Measurements from ENCODE around the gene DCHS1.

DCHS1 gene

GRCh38 chr11:6629892-6630631, 25.5 kb downstream of the DCHS1 start:
- DNase-seq (ENCODE audit: low read depth in 2 of 3, low spot score in 1 of 3) = no peak

DNA sequence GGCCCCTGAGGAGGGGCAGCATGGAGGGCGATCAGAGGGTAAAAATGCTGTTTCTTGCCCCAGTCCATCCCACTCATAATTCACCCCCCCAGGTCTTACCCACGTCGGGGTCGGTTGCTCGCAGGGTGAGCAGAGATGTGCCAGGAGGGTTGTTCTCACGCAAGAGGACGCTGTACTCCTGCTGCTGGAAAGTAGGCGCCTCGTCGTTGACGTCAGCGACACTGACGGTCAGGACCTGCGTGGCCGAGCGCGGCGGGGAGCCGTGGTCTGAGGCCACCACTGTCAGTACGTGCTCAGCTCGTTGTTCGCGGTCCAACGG, 26.1 kb downstream of the DCHS1 start:
- DNase-seq (ENCODE audit: low read depth in 2 of 3, low spot score in 1 of 3) = no peak

DNA sequence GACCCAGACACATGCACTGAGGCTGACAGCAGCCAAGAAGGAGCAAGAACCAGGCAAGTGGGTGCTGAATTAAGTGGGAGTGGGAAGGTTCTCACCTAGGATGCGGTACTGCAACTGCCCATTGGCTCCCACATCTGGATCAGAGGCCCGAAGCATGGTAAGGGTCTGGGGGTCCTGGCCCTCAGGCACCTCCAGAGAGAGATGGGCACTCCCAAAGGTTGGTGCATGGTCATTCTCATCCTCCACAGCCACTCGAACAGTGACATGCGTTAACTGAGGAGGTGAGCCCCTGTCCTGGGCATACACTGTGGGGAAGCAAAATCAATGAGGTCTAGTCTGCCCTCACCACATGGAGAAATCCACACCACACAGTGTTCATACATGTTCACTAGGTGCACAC, 27.1 kb downstream of the DCHS1 start:
- DNase-seq (ENCODE audit: low read depth in 2 of 3, low spot score in 1 of 3) = no peak

DNA sequence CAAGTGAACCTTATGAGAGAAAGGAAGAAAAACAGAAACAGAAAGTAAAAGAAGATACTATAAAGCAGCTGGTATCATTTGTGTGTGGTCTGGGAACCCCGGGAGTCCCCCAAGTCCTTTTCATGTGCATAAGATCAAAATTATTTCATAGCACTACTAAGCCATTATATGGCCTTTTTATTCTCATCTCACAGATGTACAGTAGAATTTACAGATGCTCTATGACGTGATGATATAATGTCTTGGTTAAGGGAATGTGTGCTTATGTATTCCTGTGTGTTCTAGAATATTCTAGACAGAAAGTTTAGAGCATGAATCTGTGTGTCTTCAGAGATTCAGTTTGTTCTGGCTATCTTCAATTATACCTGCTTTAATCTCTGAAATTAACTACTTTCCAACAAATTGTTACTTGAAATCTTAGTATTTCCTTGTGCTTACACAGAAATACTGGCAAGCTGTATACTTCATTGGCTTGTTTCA, 27.8 kb downstream of the DCHS1 start:
- DNase-seq (ENCODE audit: low read depth in 2 of 3, low spot score in 1 of 3) = no peak

DNA sequence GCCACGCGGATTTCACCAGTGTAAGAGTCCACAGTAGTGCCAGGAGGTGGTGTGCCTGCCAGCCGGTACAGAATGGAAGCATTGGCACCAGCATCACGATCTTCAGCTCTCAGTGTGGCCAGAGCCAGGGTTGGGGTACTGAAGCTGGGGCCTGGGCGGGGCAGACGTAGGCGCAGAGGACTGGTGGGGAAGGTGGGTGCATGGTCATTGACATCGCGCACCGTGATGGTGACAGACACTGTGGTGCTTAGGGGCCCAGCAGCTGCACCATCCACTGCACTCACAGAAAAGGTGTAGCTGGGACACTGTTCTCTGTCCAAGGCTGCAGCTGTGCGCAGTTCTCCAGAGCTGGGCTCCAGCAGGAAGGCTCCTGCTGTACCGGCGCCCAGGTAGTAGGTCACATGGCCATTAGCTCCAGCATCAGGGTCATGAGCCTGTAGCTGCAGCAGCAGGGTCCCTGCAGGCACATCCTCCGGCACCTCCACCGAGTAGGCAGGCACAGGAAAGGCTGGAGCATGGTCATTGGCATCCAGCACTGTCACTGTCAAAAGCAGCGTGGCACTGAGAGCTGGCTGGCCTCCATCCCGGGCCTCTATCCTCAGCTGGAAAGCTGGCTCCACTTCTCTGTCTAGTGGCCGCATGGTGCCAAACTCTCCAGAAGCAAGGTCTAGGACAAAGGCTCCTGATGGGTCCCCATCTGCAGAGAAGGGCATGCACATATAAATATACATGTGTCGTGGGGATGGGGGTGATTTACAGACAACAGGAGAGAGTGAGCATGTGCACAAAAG, 28.4 kb downstream of the DCHS1 start:
- no peak for DNase-seq (ENCODE audit: low read depth in 2 of 3, low spot score in 1 of 3)

DNA sequence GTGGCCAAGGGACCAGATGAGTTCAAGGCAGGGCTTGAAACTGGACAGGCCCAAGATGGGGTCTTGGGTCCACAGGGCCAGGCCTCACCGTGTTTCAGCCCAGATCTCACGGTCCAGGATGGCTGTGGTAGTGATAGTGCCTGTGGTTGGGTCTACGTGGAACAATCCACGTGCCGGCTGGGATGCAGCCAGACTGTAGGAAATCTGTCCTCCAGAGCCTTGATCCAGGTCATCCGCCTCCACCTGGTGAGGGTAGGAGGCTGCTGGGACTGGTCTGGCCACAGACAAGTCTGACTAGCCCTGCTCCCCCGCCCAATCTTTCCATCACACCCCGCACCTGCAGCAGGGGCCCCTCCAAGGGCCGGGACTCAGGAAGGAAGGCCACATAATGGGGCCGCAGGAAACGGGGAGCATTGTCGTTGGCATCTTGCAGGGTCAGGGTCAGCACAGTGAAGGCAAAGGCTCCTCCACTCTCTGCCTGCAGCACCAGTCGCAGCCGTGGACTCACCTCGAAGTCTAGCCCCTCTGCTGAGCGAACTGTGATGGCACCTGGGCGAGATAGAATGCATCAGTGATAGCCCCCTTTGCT, 29.7 kb downstream of the DCHS1 start:
- no peak for DNase-seq (ENCODE audit: low read depth in 2 of 3, low spot score in 1 of 3)

DNA sequence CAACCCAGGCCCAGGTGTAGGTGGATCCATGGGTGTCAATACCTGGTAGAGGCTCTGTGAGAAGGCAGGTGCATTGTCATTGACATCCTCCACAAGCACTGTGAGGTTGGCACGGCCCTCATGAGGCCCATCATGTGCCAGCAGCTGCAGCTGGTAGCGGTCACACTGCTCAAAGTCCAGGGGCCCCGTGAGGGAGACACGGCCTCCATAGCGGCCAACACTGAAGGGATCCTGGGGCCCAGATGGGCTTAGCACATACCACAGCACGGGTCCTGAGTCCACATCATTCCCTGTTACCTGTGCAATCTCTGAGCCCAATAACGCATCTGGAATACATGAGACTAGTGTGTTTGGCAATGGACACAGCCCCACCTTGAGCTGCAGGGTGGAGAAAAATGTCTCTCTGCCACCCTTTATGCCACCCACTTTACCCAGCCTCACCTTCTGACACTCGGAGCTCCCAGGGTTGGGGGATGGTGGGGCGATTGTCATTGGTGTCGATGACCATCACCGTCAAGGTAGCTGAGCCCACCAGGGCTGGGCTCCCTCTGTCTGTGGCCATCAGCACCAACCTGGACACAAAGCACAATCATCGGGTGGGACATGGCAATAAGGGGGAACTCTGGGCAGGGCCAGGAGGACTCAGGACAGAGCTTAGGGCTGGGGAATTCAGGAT, 30.3 kb downstream of the DCHS1 start:
- no peak for DNase-seq (ENCODE audit: low read depth in 2 of 3, low spot score in 1 of 3)

DNA sequence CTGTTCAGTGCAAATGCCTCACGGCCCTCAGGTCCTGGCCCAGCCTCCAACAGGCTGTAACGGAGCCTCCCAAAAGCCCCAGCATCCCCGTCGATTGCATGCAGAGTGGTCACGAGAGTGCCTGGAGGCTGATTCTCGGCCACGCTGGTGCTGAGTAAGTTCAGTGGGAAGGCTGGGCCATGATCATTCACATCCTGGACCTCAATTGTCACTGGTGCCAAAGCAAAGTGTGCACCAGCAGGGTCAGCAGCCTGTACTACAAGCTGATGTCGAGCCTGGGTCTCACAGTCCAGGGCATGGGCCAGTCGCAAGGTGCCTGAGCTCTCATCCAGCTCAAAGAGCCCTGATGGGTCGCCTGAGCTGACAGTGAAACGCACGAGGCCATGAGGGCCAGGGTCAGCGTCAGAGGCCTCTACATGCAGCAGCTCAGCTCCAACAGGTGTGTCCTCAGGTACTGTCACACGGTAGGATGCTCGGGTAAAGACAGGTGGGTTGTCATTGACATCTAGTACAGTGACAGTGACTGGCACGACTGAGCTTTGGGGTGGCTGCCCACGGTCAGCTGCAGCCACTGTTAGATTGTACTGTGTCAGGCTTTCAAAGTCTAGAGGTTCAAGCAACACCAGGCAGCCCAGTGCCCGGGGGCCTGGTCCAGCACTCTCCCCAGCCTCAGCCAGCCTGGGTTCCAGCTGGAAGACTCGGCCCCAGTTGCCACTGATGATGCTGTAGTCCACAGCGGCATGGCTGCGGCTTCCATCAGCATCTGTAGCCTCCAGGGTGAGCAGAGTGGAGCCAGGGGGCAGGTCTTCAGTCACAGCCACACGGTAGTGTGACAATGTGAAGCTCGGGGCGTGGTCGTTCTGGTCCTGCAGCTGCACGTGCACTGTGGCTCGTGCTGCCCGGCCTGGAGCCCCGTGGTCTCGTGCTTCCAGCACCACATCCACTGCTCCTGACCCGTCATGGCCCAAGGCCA, 31.9 kb downstream of the DCHS1 start:
- no peak for DNase-seq (ENCODE audit: low read depth in 2 of 3, low spot score in 1 of 3)

DNA sequence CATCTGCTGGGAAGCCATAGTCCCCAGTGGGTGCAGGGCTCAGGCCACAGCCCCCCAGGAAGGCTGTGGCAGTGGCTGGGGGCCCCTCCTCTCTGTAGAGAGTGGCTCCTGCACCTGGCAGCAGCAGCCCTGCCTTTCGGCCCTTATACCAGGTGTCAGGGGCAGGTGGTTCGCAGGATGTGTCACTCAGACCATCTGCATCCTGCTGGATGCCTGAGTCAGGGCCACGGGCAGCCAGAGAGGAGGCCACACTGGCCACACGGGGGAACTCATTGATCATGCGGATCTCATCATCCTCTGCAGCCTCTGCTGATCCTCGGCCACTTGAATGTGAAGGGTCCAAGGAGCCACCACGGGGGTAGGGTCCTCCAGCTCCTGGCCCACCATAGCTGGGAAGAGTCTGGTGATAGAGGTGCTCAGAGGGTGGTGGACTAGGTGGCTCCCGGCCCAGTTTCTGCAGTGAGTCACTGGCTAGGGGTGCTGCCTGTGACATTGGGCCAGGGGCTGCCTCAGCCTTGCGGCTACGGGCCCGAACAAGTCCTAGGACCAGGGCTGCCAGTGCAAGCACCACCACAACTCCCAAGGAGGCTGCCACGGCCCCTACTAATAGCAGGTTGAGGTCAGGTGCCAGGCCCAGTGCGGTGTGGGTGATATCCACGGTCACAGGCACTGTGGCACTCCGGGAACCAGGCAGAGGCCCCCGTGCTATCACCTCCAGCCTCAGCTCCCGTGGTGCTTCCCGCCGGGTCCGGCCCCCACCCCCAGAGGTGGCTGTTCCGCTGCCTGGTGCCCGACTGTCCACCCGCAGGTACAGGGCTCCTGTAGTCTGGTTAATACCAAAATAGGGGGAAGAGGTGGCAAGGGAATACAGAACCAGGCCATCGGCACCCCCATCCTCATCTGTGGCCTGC, 33.1 kb downstream of the DCHS1 start:
- no peak for DNase-seq (ENCODE audit: low read depth in 2 of 3, low spot score in 1 of 3)

- DNase-seq (ENCODE audit: low read depth in 2 of 3, low spot score in 1 of 3) = no peak
Measured at GRCh38 chr11:6621711-6622211, 33.8 kb downstream of the DCHS1 start.

DNA sequence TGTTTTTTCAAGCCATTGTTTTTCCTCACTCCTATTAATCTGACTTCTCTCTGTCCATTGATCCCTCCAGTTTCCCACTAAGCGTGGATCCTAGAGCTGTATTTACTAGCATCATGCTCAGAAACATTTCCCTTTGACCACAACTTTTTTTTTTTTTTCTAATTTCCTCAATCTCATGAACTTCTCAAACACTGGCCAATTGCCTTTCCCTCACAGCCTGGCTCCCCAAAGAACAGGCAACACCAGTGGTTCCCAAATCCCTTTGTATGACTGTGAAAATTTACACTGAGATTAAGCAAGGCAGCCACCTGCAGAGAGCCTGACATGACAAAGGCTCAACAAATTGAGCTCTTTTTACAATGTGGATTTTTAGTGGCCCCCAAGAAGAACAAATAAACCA, 35.0 kb downstream of the DCHS1 start:
- no peak for DNase-seq (ENCODE audit: low read depth in 2 of 3, low spot score in 1 of 3)

GRCh38 chr11:6619004-6619745, 36.4 kb downstream of the DCHS1 start, which contains the start of gene TPP1:
TSS of gene TPP1 (minus strand) at chr11:6619422. CDS start at chr11:6619400, 22 bp downstream.
- peak; percentile 73 to 89 (median 77) for DNase-seq (ENCODE audit: low read depth in 2 of 3, low spot score in 1 of 3)

DNA sequence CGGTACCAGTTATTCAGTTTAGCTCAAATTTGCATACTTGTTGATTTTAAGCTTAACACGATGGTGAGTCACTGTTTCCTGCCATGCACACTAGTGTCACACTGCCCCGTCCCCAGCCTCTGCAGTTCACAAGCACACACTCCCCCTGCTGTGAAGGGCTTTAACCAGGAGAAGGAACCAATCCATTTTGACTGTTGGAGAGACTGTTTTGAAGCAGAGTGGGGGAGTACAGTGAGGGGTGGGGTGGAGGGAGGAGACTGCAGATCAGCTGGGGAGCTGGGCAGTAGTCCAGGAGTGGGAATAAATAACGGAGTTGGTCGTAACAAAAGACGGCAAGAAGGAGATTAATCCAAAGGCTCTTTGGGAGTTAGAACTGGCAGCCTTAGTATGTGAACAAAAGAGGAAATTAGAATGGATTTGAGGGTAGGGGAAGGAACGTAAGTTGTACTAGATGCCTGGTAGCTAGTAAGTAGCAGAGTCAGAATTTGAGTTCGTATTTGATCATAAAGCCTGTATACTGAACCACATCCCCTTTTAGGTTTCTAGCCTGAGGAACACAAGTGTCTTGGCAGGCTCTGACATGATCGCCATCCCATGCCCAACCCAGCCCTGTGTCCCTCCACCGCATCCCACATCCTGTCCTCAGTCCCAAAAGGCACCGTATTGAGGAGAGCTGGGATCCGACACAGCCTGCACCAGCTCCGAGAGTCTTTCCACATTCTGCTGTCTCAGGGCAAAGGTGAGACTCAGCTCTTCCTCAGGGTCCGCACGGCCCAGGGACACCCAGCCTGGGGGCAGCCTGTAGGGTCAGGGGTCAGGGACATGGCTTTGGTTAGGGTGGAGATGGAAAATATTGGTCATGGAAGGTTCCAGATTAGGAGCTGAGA, 37.2 kb downstream of the DCHS1 start:
- DNase-seq (ENCODE audit: low read depth in 2 of 3, low spot score in 1 of 3) = peak in 1 of 3 donors; percentile 33

DNA sequence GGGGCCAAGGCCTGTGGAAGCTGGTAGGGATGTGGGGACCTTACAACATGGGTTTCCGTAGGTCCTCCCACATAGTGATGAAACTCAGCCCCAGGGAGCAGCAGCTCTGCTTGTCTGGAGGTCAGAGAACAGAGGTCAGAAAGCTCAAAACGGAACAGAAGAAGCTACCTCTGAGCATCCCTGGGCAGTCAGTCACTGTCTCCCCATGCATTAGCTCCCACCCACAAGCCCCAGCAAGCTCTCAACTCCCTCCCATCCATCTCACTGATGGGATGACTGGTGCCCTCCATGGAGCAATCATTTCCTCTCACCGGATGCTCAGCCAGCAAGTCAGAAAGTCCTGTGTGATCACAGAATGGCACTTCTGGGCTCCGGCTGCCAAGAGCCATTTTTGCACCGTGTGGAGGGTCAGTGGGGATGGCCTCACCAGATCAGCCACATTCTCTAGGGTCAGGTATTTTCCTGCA, 38.3 kb downstream of the DCHS1 start:
- DNase-seq (ENCODE audit: low read depth in 2 of 3, low spot score in 1 of 3) = no peak

DNA sequence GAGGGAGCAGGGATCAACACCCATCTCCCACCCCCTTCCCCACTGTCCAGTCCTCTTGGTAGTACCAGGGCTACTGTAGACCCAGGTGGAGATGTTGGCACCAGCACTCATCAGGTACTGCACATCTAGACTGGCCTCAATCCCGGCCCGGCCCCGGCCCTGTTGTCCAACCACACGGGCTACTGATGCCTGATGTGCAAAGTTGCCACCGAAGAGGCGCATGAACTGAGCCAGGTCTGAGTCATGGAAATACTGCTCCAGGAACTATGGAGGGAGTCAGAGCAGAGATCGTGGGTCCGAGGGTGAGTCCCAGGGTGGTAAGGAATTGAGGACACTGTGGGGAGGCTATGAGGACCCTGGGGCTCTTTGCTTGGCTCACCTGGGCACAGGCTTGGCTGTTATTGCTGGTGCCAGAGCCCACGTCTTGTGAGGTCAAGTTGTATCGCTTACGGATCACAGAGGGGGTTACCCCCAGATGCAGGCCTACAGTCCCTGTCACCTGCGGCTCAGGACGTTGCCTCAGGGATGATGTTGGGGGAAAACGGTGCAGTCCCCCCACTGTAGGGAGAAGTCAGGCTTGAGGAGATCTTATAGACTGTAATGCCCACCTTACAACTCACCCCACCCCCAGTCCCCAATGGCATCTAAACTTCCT, 38.9 kb downstream of the DCHS1 start:
- DNase-seq (ENCODE audit: low read depth in 2 of 3, low spot score in 1 of 3) = no peak

DNA sequence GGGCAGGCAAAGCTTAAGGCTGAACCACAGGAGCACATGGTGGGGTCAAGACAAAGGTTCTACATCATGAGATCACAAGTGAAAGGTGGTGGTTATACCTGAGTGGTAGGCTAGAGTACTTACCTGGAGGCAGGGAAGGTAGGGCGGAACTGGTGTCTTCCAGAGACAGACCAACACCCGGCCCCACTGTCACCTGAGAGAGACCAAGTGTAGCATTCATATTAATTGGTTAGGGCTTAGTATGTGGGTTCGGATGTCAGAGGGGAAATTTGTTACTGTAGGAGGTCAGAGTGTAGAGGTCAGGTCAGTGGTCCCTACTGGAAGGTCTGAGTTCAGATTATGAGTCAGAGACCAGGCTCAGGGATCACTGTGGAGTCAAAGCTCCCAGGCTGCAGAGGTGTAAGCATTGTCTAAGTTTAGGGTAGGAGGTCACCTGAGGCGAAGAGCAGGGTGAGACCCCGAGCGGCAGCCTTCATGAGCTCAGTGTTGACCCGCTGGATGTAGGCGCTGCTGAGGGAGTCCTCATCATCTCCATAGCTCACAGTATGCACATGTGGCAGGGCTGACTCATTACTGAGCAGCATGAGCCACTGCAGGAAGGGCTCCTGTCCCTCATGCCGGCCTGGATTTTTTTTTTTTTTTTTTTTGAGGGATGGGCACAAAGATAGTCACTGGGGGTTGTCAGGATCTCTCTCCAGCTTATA, 39.6 kb downstream of the DCHS1 start:
- DNase-seq (ENCODE audit: low read depth in 2 of 3, low spot score in 1 of 3) = no peak
